Testis (tissue), 3 donors: Measurements from ENCODE around the gene SATB1. TPM values are rescaled to one million over a fixed set of nuclear protein-coding genes. Genes with fewer than 3 reads are reported as not detected.

Experiments used
- DNase-seq: peaks from one replicate; pipeline ENCODE4 v3.0.0-alpha.2; 2019
- H3K27ac ChIP-seq, 2 donors: fragments of 200-600 bp; sonication (generic); one replicate each; pipeline ENCODE4 v1.5.1; 2019
- H3K27me3 ChIP-seq: fragments of 200-600 bp; sonication (generic); one replicate; pipeline ENCODE4 v1.5.1; 2019
- H3K36me3 ChIP-seq: fragments of 200-600 bp; sonication (generic); one replicate; pipeline ENCODE4 v1.5.1; 2017; ENCODE audit warnings: low read depth; ENCODE audit errors: missing control alignments
- H3K4me1 ChIP-seq: fragments of 200-600 bp; sonication (generic); one replicate; pipeline ENCODE4 v1.5.1; 2019
- H3K4me3 ChIP-seq, 2 donors: fragments of 200-600 bp; sonication (generic); one replicate each; pipeline ENCODE4 v1.5.1; 2017 to 2019
- H3K9me3 ChIP-seq: fragments of 200-600 bp; sonication (generic); one replicate; pipeline ENCODE4 v1.5.1; 2017
- CTCF ChIP-seq, 3 experiments: fragments of 450-650 bp in 2 of 3; fragments of 200-600 bp in 1 of 3; sonication (generic) in 1 of 3; IDR thresholded peaks; one replicate each; pipeline ENCODE4 v1.5.1; 2016 to 2019; ENCODE audit warnings: antibody characterized with exemption in 3 of 3, mild to moderate bottlenecking in 2 of 3, moderate library complexity in 1 of 3
- POLR2A ChIP-seq: fragments of 450-650 bp; IDR thresholded peaks from one replicate; pipeline ENCODE4 v1.6.1; 2017; ENCODE audit warnings: antibody characterized with exemption, mild to moderate bottlenecking, moderate library complexity
- WGBS, 2 donors: methylation state at CpG; one replicate each; pipeline ENCODE4 v1.1.5; 2018; 5-methylcytosine and 5-hydroxymethylcytosine counted together
- intact Hi-C: fragments of 100-400 bp; cut with DNase I; formaldehyde crosslinking; loops from one replicate; pipeline ENCODE4 v1.15.1; 2023; ENCODE audit warnings: low total_unique reads
- polyA plus RNA-seq: library from polyadenylated mRNA; stranded (reverse); fragments of 350-450 nt; fragmentation: Illumina TruSeq; extraction: RNeasy Lipid Tissue Mini Kit (QIAGEN cat#74804); gene quantifications from one replicate; pipeline ENCODE4 v1.2.3, GENCODE V29; 2014; ENCODE audit warnings: low read depth, low replicate concordance; ENCODE audit not compliant: insufficient read depth
- total RNA-seq, 2 donors: library from RNA; depleted of rRNA; stranded (reverse); fragments of >200 nt; gene quantifications; one replicate each; pipeline ENCODE4 v1.2.3, GENCODE V29; 2016

SATB1 gene
- total and polyA plus RNA-seq, 3 donors from 2014 or later, result 12.6 to 44.4 (median 36.1) TPM

- Histone ChIP-seq H3K4me3 (no peak overlapping the region), H3K9me3 (no peaks in the 10 kb centered on the region), H3K4me1 (no peaks in the 10 kb centered on the region), H3K27me3 (no peaks in the 10 kb centered on the region), H3K27ac (no peak overlapping the region), H3K36me3 (no peaks in the 10 kb centered on the region)
- TF ChIP-seq POLR2A, result no peak
- TF ChIP-seq CTCF (IDR thresholded peaks at IDR 0.05), result no peak
- intact Hi-C loops, result no loop called here
- no peak for DNase-seq
- 74 to 77% methylated on average over 3 of the region's 3 CpGs for WGBS, 2 donors
Observed at GRCh38 chr3:18405141-18405540, 20.0 kb downstream of the SATB1 start.

- no peaks in the 10 kb centered on the region for H3K4me1 ChIP-seq
- 90 to 95% methylated on average over 2 of the region's 2 CpGs for WGBS, 2 donors
- TF ChIP-seq POLR2A (no peak), CTCF (IDR thresholded peaks at IDR 0.05) (no peak)
- no peaks in the 10 kb centered on the region for H3K27me3 ChIP-seq
- intact Hi-C loops, result no loop called here
- H3K36me3 ChIP-seq, result no peaks in the 10 kb centered on the region
- no peak for DNase-seq
- no peaks in the 10 kb centered on the region for H3K9me3 ChIP-seq
- H3K27ac ChIP-seq, result no peak overlapping the region
- no peak overlapping the region for H3K4me3 ChIP-seq
Observed at GRCh38 chr3:18403061-18403460, 22.1 kb downstream of the SATB1 start.

- H3K9me3 ChIP-seq, result no peaks in the 10 kb centered on the region
- no peak overlapping the region for H3K27ac ChIP-seq
- TF ChIP-seq CTCF (IDR thresholded peaks at IDR 0.05) (no peak), POLR2A (no peak)
- no peaks in the 10 kb centered on the region for H3K36me3 ChIP-seq
- H3K4me3 ChIP-seq, result no peak overlapping the region
- DNase-seq, result no peak
- WGBS, 2 donors, result 56 to 80% methylated on average over 3 of the region's 3 CpGs
- H3K4me1 ChIP-seq, result no peaks in the 10 kb centered on the region
- H3K27me3 ChIP-seq, result no peaks in the 10 kb centered on the region
- intact Hi-C loops, result no loop called here
Observed at GRCh38 chr3:18402239-18402799, 22.8 kb downstream of the SATB1 start.

GRCh38 chr3:18401300-18401961, 23.7 kb downstream of the SATB1 start:
- no peaks in the 10 kb centered on the region for H3K9me3 ChIP-seq
- no peak for DNase-seq
- no peak overlapping the region for H3K27ac ChIP-seq
- no peak overlapping the region for H3K4me3 ChIP-seq
- 85 to 93% methylated on average over 10 of the region's 10 CpGs for WGBS, 2 donors
- no peaks in the 10 kb centered on the region for H3K4me1 ChIP-seq
- intact Hi-C loops, result no loop called here
- TF ChIP-seq CTCF (IDR thresholded peaks at IDR 0.05) (no peak), POLR2A (no peak)
- H3K27me3 ChIP-seq, result no peaks in the 10 kb centered on the region
- no peaks in the 10 kb centered on the region for H3K36me3 ChIP-seq

GRCh38 chr3:18398448-18398847, 26.7 kb downstream of the SATB1 start:
- H3K4me3 ChIP-seq, result no peak overlapping the region
- no peak overlapping the region for H3K27ac ChIP-seq
- H3K27me3 ChIP-seq, result no peaks in the 10 kb centered on the region
- DNase-seq, result no peak
- no peaks in the 10 kb centered on the region for H3K9me3 ChIP-seq
- H3K4me1 ChIP-seq, result no peaks in the 10 kb centered on the region
- no peaks in the 10 kb centered on the region for H3K36me3 ChIP-seq
- 96% methylated on average over 1 of the region's 1 CpG for WGBS, 2 donors
- TF ChIP-seq POLR2A (no peak), CTCF (IDR thresholded peaks at IDR 0.05) (no peak)
- intact Hi-C loops, result no loop called here
